GM19043 (cell line): ENCODE results near the gene OMP.

Source experiments
- ATAC-seq: cut with Tn5 transposase; IDR thresholded peaks from one replicate; pipeline ENCODE4 v1.9.1; 2021; ENCODE audit warnings: low read depth; ENCODE audit not compliant: unreplicated experiment

OMP gene

DNA sequence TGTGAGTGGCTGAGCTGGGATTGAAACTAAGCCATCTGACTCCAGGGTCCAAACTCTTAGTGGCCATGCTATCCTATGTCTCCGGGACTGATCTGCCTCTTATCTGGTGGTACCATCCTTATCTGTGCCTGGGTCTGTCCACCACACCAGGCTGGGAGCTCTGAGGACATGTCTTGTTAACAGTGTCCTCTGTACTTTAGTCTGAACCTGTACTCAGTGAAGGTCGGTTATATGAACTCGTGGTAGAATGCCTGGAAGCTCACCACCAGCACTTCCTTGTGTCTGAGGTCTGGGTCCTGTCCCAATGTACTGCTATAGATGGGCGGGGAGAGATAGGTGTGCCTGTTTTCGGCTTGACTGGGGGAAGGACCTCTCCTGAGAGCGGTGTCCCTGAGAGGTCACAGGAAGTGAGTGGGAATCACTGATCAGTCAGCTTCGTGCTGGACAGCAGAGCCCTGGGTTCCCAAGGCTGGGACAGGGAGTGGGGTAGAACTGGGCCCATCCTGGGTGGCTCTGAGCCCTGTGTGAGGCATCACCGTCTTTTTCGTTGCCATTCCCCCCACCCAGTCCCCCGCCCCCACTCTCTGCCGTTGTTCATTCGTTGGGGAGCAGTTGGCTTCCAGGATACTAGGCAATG is 34.3 kb downstream of the OMP start:
- no peak for ATAC-seq

DNA sequence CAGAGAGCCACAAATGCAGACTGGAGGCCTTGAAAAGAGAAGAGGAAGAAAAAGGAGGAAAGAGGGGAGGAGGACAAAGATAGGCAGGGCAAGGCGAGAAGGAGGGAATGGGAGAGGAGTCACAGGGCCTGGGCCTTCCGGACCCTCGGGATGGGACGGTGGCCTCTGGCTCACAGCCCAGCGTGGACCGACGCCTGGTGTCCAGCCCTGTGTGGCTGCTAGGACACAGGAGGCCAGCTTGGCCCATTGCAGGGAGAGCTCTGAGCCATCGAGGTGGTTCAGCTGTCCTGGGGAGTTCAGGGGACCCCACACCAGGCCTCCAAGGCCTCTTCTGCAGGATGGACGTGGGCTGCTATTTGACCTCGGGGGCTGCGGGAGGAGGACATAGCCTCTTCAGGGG is 34.8 kb downstream of the OMP start:
- ATAC-seq: no peak

DNA sequence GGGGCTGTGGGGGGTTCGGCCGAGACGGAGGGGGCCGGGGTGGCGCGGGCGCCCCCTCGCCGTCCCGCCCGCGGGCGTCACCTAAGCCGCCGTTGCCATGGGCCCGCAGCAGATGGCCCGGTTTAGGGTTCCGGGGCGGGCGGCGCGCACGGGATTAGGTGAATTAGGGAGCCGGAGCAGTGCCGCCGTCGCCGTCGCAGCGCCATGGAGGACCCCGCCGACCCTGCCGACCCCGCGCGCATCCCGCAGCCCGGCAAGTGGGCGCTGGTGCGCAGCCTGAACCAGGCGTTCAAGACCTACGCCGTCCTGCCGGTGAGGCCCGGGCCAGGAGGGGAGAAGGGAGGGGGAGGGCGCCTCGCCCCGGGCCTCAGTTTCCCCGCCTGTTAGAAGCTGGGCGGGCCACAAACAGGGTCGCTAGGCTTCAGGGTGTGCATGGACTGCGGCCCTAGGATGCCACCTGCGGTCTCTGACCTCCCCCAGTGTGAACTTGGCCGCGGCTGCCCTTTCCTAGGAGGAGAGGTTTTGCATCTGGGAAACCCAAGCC is 35.5 kb downstream of the OMP start:
- ATAC-seq: no peak

DNA sequence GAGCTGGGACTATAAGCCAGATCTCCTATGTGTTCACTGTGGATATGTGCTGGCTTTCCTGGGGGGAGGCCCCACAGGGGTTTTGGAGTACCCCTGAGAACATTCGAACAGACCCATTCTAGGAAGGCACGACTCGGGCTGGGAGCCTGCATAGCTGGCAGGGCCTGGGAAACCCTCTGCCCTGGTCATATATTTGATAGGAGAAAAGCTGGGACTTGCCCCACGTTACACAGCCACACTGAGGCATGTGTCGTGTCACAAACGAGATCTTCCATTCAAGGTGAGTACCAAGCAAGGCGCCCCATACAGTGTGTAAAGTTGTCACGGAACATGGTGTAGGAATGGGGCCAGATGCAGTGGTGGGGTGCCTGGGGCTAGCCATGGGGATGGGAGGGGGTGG is 36.6 kb downstream of the OMP start:
- ATAC-seq: no peak

DNA sequence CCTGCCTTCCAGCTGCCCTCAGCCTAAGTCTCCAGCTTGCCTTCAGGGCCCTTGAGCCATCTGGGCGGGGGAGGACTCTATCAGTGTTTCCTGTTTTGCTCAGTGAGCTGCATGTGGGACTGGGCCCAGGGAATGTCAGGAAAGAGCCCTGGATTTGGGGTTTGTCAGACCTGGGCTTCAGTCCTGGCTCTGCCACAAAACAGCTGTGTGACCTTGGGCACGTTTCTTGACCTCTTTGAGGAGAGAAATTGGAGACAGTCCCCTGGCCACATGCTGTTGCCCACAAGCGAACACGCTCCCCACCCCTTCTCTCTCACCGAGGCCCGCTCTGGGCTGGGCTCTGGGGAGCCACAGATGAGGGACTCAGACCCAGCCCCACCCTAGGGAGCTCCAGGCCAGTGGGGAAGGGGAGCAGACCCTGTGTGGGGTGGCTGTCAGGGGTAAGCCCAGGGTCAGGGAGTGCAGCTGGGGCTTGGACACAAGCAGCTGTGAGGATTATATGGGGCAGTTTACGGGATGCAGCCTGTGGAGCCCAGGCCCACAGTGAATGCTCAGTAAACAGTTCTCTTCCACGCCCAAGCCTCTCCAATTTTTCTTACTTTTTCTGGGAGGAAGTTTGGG is 37.7 kb downstream of the OMP start:
- no peak for ATAC-seq

DNA sequence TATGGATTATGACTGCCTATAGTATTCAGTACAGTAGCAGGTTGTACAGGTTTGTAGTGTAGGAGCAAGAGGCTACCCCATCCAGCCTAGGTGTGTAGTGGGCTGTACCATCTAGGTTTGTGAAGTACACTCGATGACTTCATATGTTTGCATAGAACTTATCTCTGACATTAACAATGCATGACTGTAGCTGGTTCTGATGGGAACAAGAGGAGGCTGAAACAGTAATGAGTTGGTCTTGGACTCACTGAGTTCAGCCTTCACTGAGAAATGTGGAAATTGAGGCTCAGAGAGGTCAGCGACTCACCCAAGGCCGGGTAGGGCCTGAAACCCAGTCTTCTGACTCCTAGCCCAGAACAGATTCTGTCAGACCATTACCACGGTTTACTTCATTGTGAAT is 38.4 kb downstream of the OMP start:
- no peak for ATAC-seq

DNA sequence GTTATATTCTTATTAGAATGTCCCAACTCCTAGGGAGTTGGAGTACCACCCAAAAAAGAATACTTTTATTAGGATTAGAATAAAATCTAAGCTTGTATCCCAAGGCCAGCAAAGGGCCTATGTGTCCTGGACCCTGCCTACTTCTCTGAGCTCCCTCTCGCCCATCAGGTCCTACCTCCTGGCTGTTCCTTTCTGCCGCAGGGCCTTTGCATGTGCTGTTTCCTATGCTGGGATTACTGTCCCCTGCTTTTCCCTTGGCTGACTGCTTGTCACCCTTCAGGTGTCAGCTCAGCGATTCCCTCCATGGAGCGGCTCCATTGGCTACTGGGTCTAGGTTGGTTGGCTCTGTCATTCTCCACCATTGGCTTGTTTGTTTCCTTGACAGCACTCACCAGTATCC is 38.8 kb downstream of the OMP start:
- no peak for ATAC-seq

DNA sequence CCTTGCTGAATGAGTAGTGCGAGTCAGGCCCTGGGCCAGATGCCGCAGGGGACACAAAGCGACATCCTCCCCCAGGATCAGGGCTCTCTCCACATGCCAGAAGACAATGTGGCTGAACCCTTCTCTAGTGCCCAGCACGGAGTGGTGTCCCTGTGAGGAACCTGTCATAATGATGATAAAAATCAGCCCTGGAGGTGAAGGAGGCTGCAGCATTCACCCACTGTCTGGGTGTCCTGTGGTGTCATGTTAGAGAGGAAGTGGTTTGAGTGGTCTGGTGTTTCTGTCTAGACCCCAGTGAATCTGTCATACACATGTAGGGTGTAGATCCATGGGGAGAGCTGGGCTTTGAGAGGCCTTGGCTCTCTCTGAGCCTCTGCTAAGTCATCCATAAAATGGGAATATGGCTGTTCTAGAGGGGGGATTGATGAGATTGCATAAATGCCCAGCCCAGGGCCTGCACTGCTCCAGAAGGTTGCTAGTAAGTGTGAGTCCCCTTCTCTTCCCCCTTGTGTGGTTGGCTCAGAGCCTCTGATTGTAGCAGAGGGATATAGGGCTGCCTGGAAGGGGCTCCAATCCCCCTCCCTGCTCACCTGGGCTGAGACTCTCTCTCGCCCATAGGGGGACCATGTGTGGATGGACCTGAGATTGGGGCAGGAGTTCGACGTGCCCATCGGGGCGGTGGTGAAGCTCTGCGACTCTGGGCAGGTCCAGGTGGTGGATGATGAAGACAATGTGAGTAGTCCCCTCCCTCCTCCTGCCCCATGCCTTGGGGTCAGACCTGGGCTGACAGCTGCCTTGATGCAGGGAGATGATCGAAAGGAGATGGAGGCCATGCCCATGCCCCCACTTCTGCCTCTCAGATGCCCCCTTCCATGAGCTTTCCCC is 39.7 kb downstream of the OMP start:
- no peak for ATAC-seq

DNA sequence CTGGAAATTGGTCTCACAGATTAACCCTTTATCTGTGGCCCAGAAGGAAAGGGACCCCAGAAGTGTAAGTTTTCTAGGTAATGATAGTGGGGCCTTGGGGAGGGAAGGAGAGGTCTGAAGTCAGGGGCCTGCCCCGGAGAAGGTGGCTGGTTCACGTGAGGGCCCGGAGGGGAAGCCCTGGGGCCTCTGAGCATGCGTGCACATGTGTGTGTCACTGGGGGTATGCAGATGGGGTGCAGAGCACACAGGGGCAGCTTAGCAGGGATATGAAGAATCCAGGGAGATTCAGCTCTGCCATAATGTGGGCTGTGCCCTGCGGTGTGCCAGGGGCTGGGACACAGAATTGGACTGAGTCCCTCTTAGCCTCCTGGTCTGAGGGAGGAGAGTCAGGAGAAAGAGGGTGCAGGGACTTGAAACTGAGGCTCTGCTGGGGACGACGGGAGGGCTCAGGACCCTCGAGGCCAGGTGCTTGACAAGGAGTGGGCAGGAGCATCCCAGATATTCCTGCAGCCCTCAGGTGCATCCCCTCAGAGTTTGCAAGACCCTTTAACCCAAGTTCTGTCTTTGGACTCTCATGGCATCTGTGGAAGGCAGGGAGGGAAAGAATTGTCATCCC is 40.9 kb downstream of the OMP start:
- ATAC-seq: no peak

DNA sequence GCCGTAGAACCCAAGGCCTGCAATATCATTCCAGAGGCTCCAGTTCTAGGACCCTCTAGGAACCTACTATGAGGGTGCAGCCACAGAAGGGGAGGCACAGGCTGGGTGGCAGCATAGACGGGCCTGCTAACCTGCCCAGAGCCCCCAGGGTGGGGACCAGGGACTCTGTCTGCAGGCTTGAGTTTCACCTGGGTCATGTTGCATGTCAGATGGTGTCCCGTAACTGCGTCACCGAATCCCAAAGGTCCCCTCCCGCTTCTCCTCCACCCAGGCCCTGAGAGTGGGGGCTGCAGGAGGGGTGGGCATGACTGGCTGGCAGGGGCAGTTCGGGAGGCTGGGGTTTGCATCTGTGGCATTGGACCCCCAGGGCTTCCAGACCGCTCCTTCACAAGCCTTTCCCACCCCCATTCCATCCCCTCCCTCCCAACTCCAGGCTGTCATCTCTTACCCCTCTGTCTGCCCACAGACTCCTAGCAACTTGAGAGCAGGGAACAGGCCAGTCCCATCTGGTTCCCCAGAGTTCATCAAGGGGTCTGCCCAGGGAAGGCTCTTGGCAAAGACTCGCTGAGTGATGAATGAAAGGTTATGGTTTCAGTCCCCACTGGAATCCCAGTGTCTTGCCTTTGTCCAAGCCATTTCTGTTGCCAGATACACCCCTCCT is 41.7 kb downstream of the OMP start:
- no peak for ATAC-seq

DNA sequence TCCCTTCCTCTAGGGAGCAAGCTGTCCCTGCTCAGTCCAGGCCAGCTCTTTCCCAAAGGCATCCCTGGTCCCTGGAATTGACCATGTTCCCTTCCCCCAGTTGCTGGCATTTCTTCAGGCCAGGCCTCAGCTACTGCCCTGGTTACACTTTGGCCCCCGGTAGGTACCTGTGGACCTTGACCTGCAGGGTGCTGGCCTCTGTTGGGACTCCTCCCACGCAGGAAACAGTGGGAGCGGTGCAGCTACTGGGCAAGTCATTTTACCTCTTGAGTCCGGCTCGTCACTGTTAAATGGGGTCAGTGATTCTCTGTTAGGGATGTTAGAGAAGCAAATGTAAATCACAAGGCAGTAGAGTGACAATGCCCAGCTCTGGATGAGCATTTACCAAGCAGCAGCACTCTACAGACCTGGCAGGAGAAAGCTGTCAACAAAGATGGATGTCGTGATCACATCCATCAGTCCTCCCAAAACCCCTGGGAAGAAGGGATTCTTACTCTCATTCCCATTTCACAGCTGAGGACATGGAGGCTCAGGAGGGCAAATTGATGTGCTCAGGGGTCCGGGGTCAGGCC is 42.3 kb downstream of the OMP start:
- ATAC-seq: no peak

DNA sequence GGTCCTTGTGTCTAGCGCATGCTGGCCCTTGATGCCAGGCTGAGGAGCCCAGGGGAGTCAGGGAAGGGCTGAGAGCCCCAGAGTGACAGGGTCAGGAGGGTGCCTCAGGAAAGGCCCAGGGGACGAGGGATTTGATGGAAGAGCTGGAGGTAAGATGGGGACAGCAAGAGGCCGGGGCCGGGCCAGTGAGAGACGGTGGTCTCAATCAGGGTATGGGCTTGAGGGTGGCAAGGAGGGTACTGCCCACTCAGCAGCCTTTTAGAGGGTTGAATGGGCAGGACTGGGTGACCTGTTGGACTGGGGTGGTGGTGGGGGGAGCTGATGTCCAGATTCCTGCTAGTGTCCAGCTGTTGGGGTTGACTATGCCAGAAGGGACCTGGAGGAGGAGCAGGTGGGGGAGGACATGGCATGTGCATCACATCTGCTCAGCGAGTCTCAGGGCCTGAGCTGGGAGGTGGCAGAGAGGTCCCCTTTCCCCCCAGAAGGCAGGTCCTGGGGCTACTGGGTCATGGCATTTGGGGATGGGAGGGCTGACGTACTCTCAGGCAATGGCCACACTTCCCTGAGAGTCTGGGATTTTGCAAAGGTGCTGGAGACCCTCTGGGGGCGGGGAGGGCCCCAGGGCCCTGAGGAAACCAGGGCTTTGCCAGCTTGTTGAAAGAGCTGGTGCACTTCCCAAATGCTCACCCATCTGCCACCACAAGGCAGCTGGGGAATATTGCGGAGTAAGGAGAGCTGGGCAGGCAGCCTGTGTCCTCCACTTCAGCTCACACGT is 43.8 kb downstream of the OMP start:
- ATAC-seq: no peak

DNA sequence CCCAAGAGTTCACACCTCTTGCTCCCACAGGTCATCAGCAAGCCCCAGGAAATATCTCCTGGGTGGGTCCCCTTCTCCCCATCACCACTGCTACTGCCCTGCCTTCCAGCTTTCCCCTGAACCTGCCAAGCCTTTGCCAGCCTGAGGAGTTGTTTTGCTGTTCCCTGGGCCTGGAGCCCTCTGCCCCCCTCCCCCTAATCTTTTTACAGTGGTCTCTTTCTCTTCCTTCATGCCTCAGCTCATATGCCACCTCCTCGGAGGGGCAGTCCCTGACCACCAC is 44.3 kb downstream of the OMP start:
- no peak for ATAC-seq

DNA sequence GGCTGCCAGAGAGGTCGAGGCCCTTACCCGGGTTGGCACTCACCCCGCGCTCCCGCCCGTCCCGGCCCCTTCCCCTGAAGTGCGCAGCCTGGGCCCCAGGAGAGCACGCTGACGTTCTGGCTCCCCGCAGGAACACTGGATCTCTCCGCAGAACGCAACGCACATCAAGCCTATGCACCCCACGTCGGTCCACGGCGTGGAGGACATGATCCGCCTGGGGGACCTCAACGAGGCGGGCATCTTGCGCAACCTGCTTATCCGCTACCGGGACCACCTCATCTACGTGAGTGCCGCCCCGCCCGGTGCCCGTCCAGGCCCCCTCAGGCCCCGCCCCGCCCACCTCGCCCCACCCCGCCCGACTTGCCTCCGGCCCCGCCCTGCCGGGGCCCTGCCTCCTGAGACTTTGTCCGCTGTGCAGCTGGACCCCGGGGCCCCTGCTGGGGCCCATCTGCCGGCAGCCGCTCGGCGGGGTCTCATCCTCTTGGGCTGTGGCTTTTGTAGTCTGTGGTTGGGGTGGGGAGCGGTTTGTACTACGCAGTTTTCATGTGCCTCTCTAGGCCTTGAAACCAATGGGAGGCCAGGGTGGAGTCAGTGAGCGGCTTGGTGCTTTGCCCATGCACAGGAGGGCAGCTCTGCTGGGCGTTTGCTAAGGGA is 45.2 kb downstream of the OMP start:
- ATAC-seq: no peak

DNA sequence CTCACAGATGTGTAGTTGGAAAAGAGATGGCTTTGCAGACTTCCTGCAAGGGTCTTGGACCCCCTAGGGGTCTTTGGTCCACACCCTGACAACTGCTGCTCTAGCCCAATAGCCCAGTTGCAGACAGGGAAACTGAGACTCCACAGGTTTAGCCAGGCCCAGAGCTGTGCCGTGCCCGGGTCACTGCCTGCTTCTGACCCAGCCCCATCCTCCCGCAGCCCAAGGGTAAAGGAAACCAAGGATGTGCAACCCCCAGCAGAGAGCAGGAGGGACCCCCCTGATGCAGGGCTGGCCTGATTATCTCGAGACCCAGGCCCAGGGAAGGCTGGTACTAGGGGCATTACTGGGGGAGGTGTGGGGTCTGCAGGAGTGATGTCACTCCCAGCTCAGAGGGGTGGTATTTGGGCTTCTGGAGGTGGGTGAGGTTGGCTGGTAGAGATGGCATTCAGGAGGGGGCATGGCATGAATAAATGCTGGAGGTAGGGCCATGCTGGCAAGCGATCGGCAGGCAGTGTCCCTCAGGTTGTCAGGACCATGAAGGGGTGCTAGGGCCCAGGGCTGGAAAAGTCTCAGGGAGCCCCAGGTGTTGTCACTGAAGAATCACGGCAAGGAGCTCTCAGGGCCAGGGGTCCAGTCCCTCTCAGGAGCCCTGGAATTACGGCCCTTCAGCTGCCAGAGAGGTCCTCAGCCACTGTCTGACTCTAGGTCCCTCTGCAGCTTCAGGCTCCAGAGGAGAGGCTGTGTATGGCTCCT is 46.5 kb downstream of the OMP start:
- no peak for ATAC-seq

DNA sequence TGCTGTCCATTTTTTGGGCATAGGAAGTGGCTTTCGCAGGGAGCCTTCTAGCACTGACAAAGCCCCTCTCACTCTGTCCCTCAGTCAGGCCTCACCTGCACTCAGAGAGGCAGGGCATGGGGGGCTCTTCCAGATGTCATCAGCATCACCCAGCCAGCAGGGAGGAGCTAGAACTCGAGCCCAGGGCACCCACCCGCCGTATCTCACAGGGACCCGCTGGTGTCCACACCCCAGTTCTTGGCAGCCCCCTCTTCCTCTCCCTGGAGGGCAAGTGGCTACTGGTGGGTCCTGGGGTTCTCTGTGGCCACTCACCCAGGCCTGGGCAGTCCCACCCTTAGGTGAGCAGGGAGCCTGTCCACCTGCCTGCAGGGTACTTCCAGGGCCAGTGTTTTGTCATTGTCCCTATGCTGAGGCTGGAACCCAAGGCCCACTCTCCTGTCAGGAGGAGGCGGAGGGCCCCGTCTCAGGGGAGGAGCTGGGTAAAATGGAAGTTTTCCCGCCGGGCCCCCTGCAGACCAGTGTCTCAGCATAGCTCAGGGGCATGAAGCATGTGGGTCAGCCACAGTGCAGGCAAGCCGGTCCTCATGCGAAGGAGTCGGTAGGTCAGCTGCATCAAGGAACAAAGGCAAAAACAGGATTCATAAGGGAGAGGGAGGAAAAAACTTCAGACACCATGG is 47.2 kb downstream of the OMP start:
- ATAC-seq: no peak

DNA sequence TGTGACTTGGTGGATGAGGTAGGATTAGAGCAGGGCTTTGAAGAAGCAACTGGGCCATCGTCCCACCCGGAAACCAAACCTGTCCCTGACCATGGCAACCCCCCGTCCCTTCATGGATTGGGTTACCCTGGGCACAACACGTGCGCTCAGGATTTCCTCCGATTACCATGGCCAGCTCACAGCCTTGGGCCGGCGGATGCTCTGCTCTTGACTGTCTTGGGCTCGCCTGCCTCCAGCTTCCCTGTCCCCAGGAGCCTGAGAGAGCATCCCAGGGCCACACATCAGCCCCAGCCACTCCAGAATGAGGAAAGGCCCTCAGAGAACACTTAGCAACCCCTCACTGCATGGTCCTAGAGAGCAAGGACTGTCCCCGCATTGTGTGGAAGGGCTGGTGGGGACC is 48.2 kb downstream of the OMP start:
- no peak for ATAC-seq
